Adipocyte (in vitro differentiated cells): ENCODE data around the gene FRAT2.

Source experiments
- DNase-seq: peaks from one replicate; pipeline ENCODE4 v3.0.0-alpha.2; 2015; ENCODE audit warnings: low read depth
- H3K27me3 ChIP-seq: replicated peaks from 2 replicates; pipeline ENCODE4 v1.7.0; 2013; ENCODE audit warnings: mild to moderate bottlenecking, low read length, moderate library complexity; ENCODE audit not compliant: control insufficient read depth, insufficient read depth
- H3K36me3 ChIP-seq: 2 replicates; pipeline ENCODE4 v1.7.0; 2013; ENCODE audit warnings: low read length, mild to moderate bottlenecking, moderate library complexity; ENCODE audit not compliant: control insufficient read depth, insufficient read depth, severe bottlenecking
- H3K4me1 ChIP-seq: 2 replicates; pipeline ENCODE4 v1.7.0; 2013; ENCODE audit warnings: mild to moderate bottlenecking, low read length, moderate library complexity; ENCODE audit not compliant: control insufficient read depth, insufficient read depth
- H3K4me3 ChIP-seq: 2 replicates; pipeline ENCODE4 v1.7.0; 2013; ENCODE audit warnings: mild to moderate bottlenecking, low read length, moderate library complexity
- H3K9ac ChIP-seq: 2 replicates; pipeline ENCODE4 v1.7.0; 2013; ENCODE audit warnings: mild to moderate bottlenecking, low read length, moderate library complexity
- H3K9me3 ChIP-seq: 2 replicates; pipeline ENCODE4 v1.7.0; 2013; ENCODE audit warnings: mild to moderate bottlenecking, low read length, moderate library complexity; ENCODE audit not compliant: control insufficient read depth

Gene FRAT2

GRCh38 chr10:97367126-97367649, 32.7 kb upstream of the FRAT2 start:
- Histone ChIP-seq H3K4me1 (no peaks in the 10 kb centered on the region), H3K9me3 (no peaks in the 10 kb centered on the region), H3K27me3 (no peaks in the 10 kb centered on the region), H3K9ac (no peak overlapping the region), H3K36me3 (peaks cover 90% of the 10 kb centered on the region), H3K4me3 (no peak overlapping the region)
- DNase-seq, result no peak

- Histone ChIP-seq H3K36me3 (peaks cover 85% of the 10 kb centered on the region), H3K9ac (no peak overlapping the region)
These were observed 32.0 kb upstream of the FRAT2 start for GRCh38 chr10:97366572-97366971.

GRCh38 chr10:97365761-97366351, 31.3 kb upstream of the FRAT2 start:
- H3K9ac ChIP-seq, result no peak overlapping the region
- no peaks in the 10 kb centered on the region for H3K27me3 ChIP-seq
- H3K4me1 ChIP-seq, result no peaks in the 10 kb centered on the region
- H3K36me3 ChIP-seq, result peaks cover 78% of the 10 kb centered on the region
- no peak overlapping the region for H3K4me3 ChIP-seq
- no peaks in the 10 kb centered on the region for H3K9me3 ChIP-seq
- DNase-seq, result no peak

More at GRCh38 chr10:97366572-97366971, 32.0 kb upstream of the FRAT2 start:
- Histone ChIP-seq H3K27me3 (no peaks in the 10 kb centered on the region), H3K4me3 (no peak overlapping the region), H3K4me1 (no peaks in the 10 kb centered on the region), H3K9me3 (no peaks in the 10 kb centered on the region)
- DNase-seq, result no peak

GRCh38 chr10:97363071-97363470, 28.5 kb upstream of the FRAT2 start:
- H3K27me3 ChIP-seq, result no peaks in the 10 kb centered on the region
- H3K36me3 ChIP-seq, result peaks cover 75% of the 10 kb centered on the region
- no peak overlapping the region for H3K4me3 ChIP-seq
- no peaks in the 10 kb centered on the region for H3K9me3 ChIP-seq
- H3K4me1 ChIP-seq, result no peaks in the 10 kb centered on the region
- no peak for DNase-seq
- no peak overlapping the region for H3K9ac ChIP-seq

DNA sequence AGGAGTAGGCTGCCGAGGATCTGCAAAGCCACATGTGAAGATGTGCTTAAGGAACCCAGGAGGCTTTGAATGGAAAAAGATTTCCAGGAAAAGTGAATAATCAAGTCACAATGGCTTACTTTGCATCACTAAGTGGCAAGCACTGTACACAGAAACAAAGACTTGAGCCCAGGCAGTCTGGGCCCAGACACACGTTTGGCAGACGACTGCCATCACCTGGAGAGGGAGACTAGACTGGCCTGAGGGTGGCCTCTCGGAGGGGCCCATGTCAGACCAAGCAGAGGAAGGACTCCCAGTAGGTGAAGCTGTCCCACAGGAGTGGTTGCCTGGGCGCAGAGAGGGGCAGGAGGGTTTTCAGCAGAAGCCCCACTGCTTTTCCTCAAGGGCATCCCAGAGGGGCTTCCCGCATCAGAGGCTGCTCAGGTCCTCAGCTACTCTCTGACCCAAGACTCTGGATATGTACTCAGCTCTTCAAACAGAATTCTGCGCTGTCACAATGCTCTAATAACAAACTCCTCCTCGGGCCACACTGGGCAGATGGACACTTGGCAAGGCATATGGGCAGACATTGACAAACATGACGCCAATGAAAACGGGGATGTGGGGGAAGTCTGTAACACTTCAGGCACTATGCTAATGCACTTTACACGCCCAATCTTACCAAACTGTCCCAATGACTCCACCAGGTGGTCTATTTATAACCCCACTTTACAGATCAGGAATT, 27.9 kb upstream of the FRAT2 start:
- H3K4me1 ChIP-seq, result no peaks in the 10 kb centered on the region
- H3K9ac ChIP-seq, result no peak overlapping the region
- H3K36me3 ChIP-seq, result peaks cover 75% of the 10 kb centered on the region
- DNase-seq, result no peak
- H3K27me3 ChIP-seq, result no peaks in the 10 kb centered on the region
- no peaks in the 10 kb centered on the region for H3K9me3 ChIP-seq
- no peak overlapping the region for H3K4me3 ChIP-seq

GRCh38 chr10:97361537-97361901, 27.0 kb upstream of the FRAT2 start:
- H3K4me1 ChIP-seq, result no peaks in the 10 kb centered on the region
- no peak overlapping the region for H3K4me3 ChIP-seq
- H3K9me3 ChIP-seq, result no peaks in the 10 kb centered on the region
- no peaks in the 10 kb centered on the region for H3K27me3 ChIP-seq
- H3K36me3 ChIP-seq, result peaks cover 75% of the 10 kb centered on the region
- no peak for DNase-seq
- no peak overlapping the region for H3K9ac ChIP-seq

DNA sequence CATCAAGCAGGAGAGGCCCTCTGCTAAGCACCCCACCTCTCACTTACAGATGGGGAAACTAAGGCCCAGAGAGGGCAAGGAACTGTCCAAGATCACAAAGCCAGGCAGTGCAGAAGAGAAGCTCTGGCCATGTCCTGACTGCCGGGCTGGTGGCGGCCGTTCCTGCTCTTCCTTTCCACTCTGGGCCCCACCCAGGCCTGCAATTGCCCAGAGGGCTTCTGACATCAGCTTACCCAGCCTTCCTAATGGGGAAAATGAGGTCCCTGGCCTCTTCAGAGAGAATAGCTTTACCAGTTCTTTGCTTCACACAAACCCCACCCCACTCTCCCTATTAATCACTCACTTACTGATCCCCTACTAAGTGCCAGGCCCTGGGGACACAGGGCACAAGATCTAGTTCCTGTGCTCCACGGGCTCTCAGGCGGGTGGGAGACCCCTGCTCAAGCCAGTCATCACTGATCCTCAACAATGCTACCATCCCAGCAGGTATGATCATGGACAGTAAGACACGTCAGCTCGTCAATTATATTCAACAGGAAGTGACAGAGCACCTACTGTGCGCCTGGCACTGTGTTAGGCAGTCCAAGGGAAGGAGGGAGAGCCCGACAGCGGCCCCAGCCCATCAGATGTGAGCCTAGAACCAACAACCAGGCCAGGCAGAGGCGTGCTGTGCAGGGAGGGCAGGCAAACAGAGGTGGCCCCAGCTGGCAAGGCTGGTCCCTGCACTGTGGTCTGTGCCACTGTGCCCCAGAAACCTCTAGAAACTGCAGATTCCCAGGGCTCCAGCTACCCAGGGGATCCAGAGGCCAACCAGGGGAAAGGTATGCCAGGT, 26.4 kb upstream of the FRAT2 start:
- H3K9ac ChIP-seq, result no peak overlapping the region
- DNase-seq, result no peak
- no peaks in the 10 kb centered on the region for H3K4me1 ChIP-seq
- H3K4me3 ChIP-seq, result no peak overlapping the region
- H3K36me3 ChIP-seq, result peaks cover 75% of the 10 kb centered on the region
- H3K27me3 ChIP-seq, result no peaks in the 10 kb centered on the region
- no peaks in the 10 kb centered on the region for H3K9me3 ChIP-seq

GRCh38 chr10:97358781-97359180, 24.3 kb upstream of the FRAT2 start:
- DNase-seq, result no peak
- peaks cover 61% of the 10 kb centered on the region for H3K36me3 ChIP-seq
- no peak overlapping the region for H3K4me3 ChIP-seq
- H3K4me1 ChIP-seq, result no peaks in the 10 kb centered on the region
- no peak overlapping the region for H3K9ac ChIP-seq
- H3K27me3 ChIP-seq, result no peaks in the 10 kb centered on the region
- no peaks in the 10 kb centered on the region for H3K9me3 ChIP-seq

- Histone ChIP-seq H3K9me3 (no peaks in the 10 kb centered on the region), H3K27me3 (no peaks in the 10 kb centered on the region), H3K4me1 (no peaks in the 10 kb centered on the region), H3K36me3 (peaks cover 57% of the 10 kb centered on the region), H3K9ac (no peak overlapping the region), H3K4me3 (no peak overlapping the region)
- no peak for DNase-seq
These were observed 23.8 kb upstream of the FRAT2 start for GRCh38 chr10:97358349-97358748.

- Histone ChIP-seq H3K36me3 (peaks cover 44% of the 10 kb centered on the region), H3K27me3 (no peaks in the 10 kb centered on the region), H3K9me3 (no peaks in the 10 kb centered on the region), H3K4me3 (no peak overlapping the region), H3K9ac (no peak overlapping the region), H3K4me1 (no peaks in the 10 kb centered on the region)
- DNase-seq, result no peak
These were observed 22.4 kb upstream of the FRAT2 start for GRCh38 chr10:97356918-97357317.

DNA sequence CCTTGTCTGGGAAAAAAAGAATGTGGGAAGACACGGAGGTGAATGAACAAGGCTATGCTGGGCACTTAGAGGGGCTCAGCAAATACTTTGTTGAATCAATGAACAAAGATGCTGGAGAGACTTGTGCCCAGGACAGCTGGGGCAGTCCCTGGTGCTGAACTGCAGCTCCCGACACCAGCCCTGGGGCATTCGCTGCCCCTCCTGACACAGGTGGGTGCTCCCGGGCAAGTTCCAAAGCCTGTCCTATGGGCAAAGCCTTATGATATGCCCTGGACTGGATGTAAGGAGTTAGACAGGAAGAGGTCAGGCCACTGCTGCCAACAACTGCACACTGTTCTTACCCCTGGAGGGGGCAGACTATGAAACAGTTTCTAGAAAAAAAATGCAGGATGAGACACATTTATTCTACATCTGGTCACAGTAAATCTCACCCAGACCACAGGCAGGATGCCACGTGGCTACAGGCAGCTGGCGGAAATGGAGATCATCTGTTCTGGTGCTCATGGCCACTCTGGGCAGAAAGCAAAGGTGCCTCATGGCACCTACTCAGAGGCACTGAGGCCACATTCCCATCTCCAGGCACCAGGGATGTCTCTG, 21.9 kb upstream of the FRAT2 start:
- Histone ChIP-seq H3K4me3 (no peak overlapping the region), H3K9ac (no peak overlapping the region), H3K36me3 (peaks cover 46% of the 10 kb centered on the region), H3K4me1 (no peaks in the 10 kb centered on the region), H3K9me3 (no peaks in the 10 kb centered on the region), H3K27me3 (no peaks in the 10 kb centered on the region)
- DNase-seq, result no peak
